WTC11 (cell line): ENCODE measurements around the gene ZNF740. TPM values are rescaled to one million over a fixed set of nuclear protein-coding genes. Genes with fewer than 3 reads are reported as not detected.

ENCODE experiments used
- ATAC-seq: fragments of 200-7000 bp; cut with Tn5 transposase; 2 replicates; pipeline ENCODE4 v1.10.0; 2021; ENCODE audit warnings: mild to moderate bottlenecking, moderate library complexity
- CTCF ChIA-PET: fragments of 300-600 bp; sonication (Branson Sonifier 250); formaldehyde crosslinking; loops from one replicate; lab custom pipeline; 2021; ENCODE audit warnings: antibody characterized with exemption; lab: Charles Lee
- POLR2A ChIA-PET: fragments of 350-600 bp; sonication (Branson Sonifier 250); formaldehyde crosslinking; loops from one replicate; lab custom pipeline; 2021; ENCODE audit warnings: antibody characterized with exemption; lab: Charles Lee
- DNase-seq: peaks from one replicate; pipeline ENCODE4 v3.0.0; 2021; ENCODE audit warnings: low spot score
- H3K27ac Mint-ChIP-seq: 2 replicates; pipeline ENCODE4 v1.8.0; 2021; ENCODE audit warnings: mixed read lengths
- H3K27me3 Mint-ChIP-seq: 2 replicates; pipeline ENCODE4 v1.8.0; 2021; ENCODE audit warnings: low read depth, mild to moderate bottlenecking, moderate library complexity, mixed read lengths
- H3K36me3 Mint-ChIP-seq: 2 replicates; pipeline ENCODE4 v1.8.0; 2021; ENCODE audit warnings: mixed read lengths
- H3K4me1 Mint-ChIP-seq: 2 replicates; pipeline ENCODE4 v1.8.0; 2022; ENCODE audit warnings: mixed read lengths
- H3K4me3 Mint-ChIP-seq: 2 replicates; pipeline ENCODE4 v1.8.0; 2021; ENCODE audit warnings: mild to moderate bottlenecking, moderate library complexity, mixed read lengths
- H3K9me3 Mint-ChIP-seq: 2 replicates; pipeline ENCODE4 v1.8.0; 2021; ENCODE audit warnings: mixed read lengths
- AR ChIP-seq: fragments of 250-450 bp; sonication (Bioruptor Pico); IDR thresholded peaks from 2 replicates; pipeline ENCODE4 v1.9.0; 2021; ENCODE audit warnings: mild to moderate bottlenecking
- ETV6 ChIP-seq: sonication (generic); formaldehyde crosslinking; IDR thresholded peaks from 2 replicates; pipeline ENCODE4 v1.8.1; 2022; ENCODE audit warnings: mild to moderate bottlenecking, missing genetic modification reagents
- FOXK1 ChIP-seq: sonication (generic); formaldehyde crosslinking; IDR thresholded peaks from 2 replicates; pipeline ENCODE4 v1.8.0; 2022; ENCODE audit warnings: mild to moderate bottlenecking, moderate library complexity, missing genetic modification reagents
- HMGXB4 ChIP-seq: sonication (generic); formaldehyde crosslinking; IDR thresholded peaks from 2 replicates; pipeline ENCODE4 v1.8.1; 2023; ENCODE audit warnings: mild to moderate bottlenecking, moderate library complexity, missing genetic modification reagents
- IRF1 ChIP-seq: sonication (generic); formaldehyde crosslinking; IDR thresholded peaks from 2 replicates; pipeline ENCODE4 v1.8.0; 2023; ENCODE audit warnings: missing genetic modification reagents
- MAX ChIP-seq: sonication (generic); formaldehyde crosslinking; IDR thresholded peaks from 2 replicates; pipeline ENCODE4 v1.8.0; 2022; ENCODE audit warnings: mild to moderate bottlenecking, missing genetic modification reagents
- TEAD1 ChIP-seq: sonication (generic); formaldehyde crosslinking; IDR thresholded peaks from 2 replicates; pipeline ENCODE4 v1.8.0; 2022; ENCODE audit warnings: mild to moderate bottlenecking, missing genetic modification reagents
- TP53 ChIP-seq: sonication (generic); formaldehyde crosslinking; IDR thresholded peaks from 2 replicates; pipeline ENCODE4 v1.8.1; 2023; ENCODE audit warnings: mild to moderate bottlenecking, missing genetic modification reagents
- ZBTB21 ChIP-seq: sonication (generic); formaldehyde crosslinking; IDR thresholded peaks from 2 replicates; pipeline ENCODE4 v1.8.1; 2023; ENCODE audit warnings: mild to moderate bottlenecking, missing genetic modification reagents, borderline replicate concordance
- ZBTB43 ChIP-seq: sonication (generic); formaldehyde crosslinking; IDR thresholded peaks from 2 replicates; pipeline ENCODE4 v1.8.1; 2023; ENCODE audit warnings: mild to moderate bottlenecking, missing genetic modification reagents
- ZNF138 ChIP-seq: sonication (generic); formaldehyde crosslinking; conservative IDR thresholded peaks from 2 replicates; pipeline ENCODE4 v1.8.1; 2022; ENCODE audit warnings: mild to moderate bottlenecking, moderate library complexity, missing genetic modification reagents
- ZNF281 ChIP-seq: sonication (generic); formaldehyde crosslinking; IDR thresholded peaks from 2 replicates; pipeline ENCODE4 v1.8.0; 2023; ENCODE audit warnings: mild to moderate bottlenecking, missing genetic modification reagents
- total RNA-seq: library from RNA; stranded (reverse); gene quantifications from 3 replicates; pipeline ENCODE4 v1.2.3, GENCODE V29; 2021
- TF ChIP-seq, protein P1 (sequence below): sonication (generic); formaldehyde crosslinking; IDR thresholded peaks from 2 replicates; pipeline ENCODE4 v1.8.1; 2022; ENCODE audit warnings: mild to moderate bottlenecking, moderate library complexity, missing genetic modification reagents
- TF ChIP-seq, protein P2 (sequence below): sonication (generic); formaldehyde crosslinking; IDR thresholded peaks from 2 replicates; pipeline ENCODE4 v1.8.0; 2022; ENCODE audit warnings: mild to moderate bottlenecking, missing genetic modification reagents
- TF ChIP-seq, protein P3 (sequence below): sonication (generic); formaldehyde crosslinking; IDR thresholded peaks from 2 replicates; pipeline ENCODE4 v1.8.0; 2022; ENCODE audit warnings: mild to moderate bottlenecking, missing genetic modification reagents

The ZNF740 gene
- total RNA-seq, 1 experiment from 2014 or later: 26.6 TPM

- TF ChIP-seq HMGXB4 (CRISPR knock-in tag): no peak
Observed at GRCh38 chr12:53230108-53230845, 49.8 kb downstream of the ZNF740 start (continued).

DNA sequence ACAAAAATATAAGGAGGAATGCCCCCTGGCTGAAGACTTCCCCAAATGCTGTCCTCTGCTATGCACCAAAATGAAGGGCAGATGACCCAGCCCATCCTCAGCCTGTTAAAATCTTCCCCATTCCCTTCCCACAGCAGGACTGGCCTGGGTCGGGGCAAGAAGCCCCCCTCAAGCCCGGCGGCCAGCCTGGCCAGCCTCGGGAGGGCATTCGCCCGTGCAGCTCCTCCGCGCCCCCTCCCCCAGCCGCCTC lies 51.1 kb downstream of the ZNF740 start:
- DNase-seq: no peak
- TF ChIP-seq ZBTB21 (CRISPR knock-in tag) (0 out of 2 replicates have a peak, but pooled peaks have one; percentile 32), TEAD1 (CRISPR knock-in tag) (0 out of 2 replicates have a peak, but pooled peaks have one; percentile 34), ZBTB43 (no peak), AR (CRISPR knock-in tag) (no peak), TP53 (CRISPR knock-in tag) (0 out of 2 replicates have a peak, but pooled peaks have one; percentile 39), MAX (CRISPR knock-in tag) (peak; percentile 39; the same call in 1 of the 2 replicates)
- TF ChIP-seq, protein P1, sequence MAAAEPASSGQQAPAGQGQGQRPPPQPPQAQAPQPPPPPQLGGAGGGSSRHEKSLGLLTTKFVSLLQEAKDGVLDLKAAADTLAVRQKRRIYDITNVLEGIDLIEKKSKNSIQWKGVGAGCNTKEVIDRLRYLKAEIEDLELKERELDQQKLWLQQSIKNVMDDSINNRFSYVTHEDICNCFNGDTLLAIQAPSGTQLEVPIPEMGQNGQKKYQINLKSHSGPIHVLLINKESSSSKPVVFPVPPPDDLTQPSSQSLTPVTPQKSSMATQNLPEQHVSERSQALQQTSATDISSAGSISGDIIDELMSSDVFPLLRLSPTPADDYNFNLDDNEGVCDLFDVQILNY (CRISPR knock-in tag): 0 out of 2 replicates have a peak, but pooled peaks have one; percentile 29
- TF ChIP-seq, protein P2, sequence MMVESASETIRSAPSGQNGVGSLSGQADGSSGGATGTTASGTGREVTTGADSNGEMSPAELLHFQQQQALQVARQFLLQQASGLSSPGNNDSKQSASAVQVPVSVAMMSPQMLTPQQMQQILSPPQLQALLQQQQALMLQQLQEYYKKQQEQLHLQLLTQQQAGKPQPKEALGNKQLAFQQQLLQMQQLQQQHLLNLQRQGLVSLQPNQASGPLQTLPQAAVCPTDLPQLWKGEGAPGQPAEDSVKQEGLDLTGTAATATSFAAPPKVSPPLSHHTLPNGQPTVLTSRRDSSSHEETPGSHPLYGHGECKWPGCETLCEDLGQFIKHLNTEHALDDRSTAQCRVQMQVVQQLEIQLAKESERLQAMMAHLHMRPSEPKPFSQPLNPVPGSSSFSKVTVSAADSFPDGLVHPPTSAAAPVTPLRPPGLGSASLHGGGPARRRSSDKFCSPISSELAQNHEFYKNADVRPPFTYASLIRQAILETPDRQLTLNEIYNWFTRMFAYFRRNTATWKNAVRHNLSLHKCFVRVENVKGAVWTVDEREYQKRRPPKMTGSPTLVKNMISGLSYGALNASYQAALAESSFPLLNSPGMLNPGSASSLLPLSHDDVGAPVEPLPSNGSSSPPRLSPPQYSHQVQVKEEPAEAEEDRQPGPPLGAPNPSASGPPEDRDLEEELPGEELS (CRISPR knock-in tag): peak; percentile 71
- H3K27me3 Mint-ChIP-seq: 0 out of 2 replicates have a peak, but pooled peaks cover under 1% of the 10 kb centered on the region
- H3K36me3 Mint-ChIP-seq: peaks cover 5% of the 10 kb centered on the region
- ATAC-seq: no peak
- no peak overlapping the region for H3K27ac Mint-ChIP-seq
- H3K4me1 Mint-ChIP-seq: peaks cover 79% of the 10 kb centered on the region
- ChIA-PET CTCF (interaction anchor here (0.6 to 10.2 kb wide), 7 partner anchors 8 to 190 kb away, joined by 3 to 82 read pairs (median 3); partner anchors contain the start of genes AAAS and ESPL1), POLR2A (interaction anchor here (1.2 kb wide), 1 partner anchor 11 kb away, joined by 6 read pairs; no protein-coding TSS in a partner anchor)
- peak overlapping the region; percentile 80 for H3K4me3 Mint-ChIP-seq
- no peaks in the 10 kb centered on the region for H3K9me3 Mint-ChIP-seq

DNA sequence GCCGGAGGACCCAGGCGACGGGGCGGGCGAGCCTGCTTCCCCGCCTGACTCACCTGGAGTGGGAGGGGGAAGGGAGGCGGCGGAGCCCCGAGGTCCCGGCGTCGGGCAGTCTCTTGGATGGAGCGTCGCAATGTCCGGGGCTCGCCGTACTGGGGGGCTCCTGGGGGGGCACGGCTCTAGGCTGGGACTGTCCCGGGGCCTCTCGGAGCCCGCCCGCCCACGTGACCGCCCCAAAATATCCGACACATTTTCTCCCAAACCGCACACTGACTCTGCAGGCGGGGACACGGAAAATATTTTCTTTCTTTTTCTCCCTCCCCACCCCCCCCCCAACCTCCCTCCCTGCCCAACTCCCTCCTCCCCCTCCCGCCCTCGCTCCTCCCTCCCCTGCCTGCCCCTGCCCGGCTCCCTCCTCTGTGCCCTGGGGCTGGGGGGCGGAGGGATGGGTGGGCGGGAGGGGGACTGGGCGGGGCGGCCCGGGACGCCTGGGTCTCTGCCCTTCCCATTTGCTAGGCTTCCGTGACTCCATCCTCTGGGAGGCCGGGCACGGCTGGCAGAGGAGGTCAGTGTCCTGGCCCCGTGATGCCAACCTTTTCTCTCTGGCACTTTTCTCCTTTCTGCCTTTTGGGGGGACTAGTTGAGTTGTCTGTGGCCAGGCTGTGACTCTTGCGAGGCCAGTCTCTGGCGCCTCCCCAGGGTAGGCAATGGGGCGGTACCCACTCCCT lies 51.6 kb downstream of the ZNF740 start, which contains the start of gene RARG:
Gene RARG, minus strand, starts transcription at position 289 of the 725 bp plus-strand sequence. CDS start 4,664 bp downstream, outside the sequence.
- H3K9me3 Mint-ChIP-seq: no peaks in the 10 kb centered on the region
- DNase-seq: peak; percentile 57
- peak within 1 kb of the TSS; percentile 88 for H3K27ac Mint-ChIP-seq
- H3K4me1 Mint-ChIP-seq: peaks cover 77% of the 10 kb centered on the region
- POLR2A ChIA-PET: interaction anchor here (1.2 kb wide), 1 partner anchor 12 kb away, joined by 6 read pairs; no protein-coding TSS in a partner anchor
- CTCF ChIA-PET: interaction anchor here (0.6 to 10.2 kb wide), 7 partner anchors 9 to 189 kb away, joined by 3 to 82 read pairs (median 3); partner anchors contain the start of genes AAAS and ESPL1
- H3K27me3 Mint-ChIP-seq: peaks cover 5% of the 10 kb centered on the region; the same call in 1 of the 2 replicates
- H3K36me3 Mint-ChIP-seq: peaks cover 1% of the 10 kb centered on the region
- peak; percentile 43 for ATAC-seq
- peak within 1 kb of the TSS; percentile 82 for H3K4me3 Mint-ChIP-seq
- TF ChIP-seq ETV6 (CRISPR knock-in tag) (peak; percentile 27; the same call in 1 of the 2 replicates), FOXK1 (CRISPR knock-in tag) (0 out of 2 replicates have a peak, but pooled peaks have one; percentile 34), ZNF281 (CRISPR knock-in tag) (0 out of 2 replicates have a peak, but pooled peaks have one; percentile 84), IRF1 (CRISPR knock-in tag) (no peak), ZNF138 (CRISPR knock-in tag) (no peak)
- TF ChIP-seq, protein P3, sequence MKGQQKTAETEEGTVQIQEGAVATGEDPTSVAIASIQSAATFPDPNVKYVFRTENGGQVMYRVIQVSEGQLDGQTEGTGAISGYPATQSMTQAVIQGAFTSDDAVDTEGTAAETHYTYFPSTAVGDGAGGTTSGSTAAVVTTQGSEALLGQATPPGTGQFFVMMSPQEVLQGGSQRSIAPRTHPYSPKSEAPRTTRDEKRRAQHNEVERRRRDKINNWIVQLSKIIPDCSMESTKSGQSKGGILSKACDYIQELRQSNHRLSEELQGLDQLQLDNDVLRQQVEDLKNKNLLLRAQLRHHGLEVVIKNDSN (CRISPR knock-in tag): peak; percentile 50
